NCI-H1105 (cell line): Measurements from ENCODE around the gene ARPC2.

ENCODE experiments used
- DNase-seq: peaks from one replicate; lab custom pipeline; 2025; lab: John Stamatoyannopoulos, UW

Gene ARPC2

GRCh38 chr2:218255446-218255845 lies 38.5 kb downstream of the ARPC2 start:
- no peak for DNase-seq

GRCh38 chr2:218256612-218257350 lies 39.8 kb downstream of the ARPC2 start:
- no peak for DNase-seq

- no peak for DNase-seq
Measured at GRCh38 chr2:218257390-218257981, 40.5 kb downstream of the ARPC2 start.

GRCh38 chr2:218259099-218259961 lies 42.3 kb downstream of the ARPC2 start:
- no peak for DNase-seq

- DNase-seq, result no peak
Measured at GRCh38 chr2:218260166-218260565, 43.2 kb downstream of the ARPC2 start.

GRCh38 chr2:218260742-218261422 lies 43.9 kb downstream of the ARPC2 start, which contains the start of gene GPBAR1:
GPBAR1 (plus strand) TSS chr2:218261015; CDS start chr2:218262725, 1,710 bp downstream.
- DNase-seq, result no peak

GRCh38 chr2:218261423-218262236 lies 44.6 kb downstream of the ARPC2 start:
- DNase-seq, result no peak

- DNase-seq, result no peak
Measured at GRCh38 chr2:218262237-218262600, 45.2 kb downstream of the ARPC2 start.

- DNase-seq, result no peak
Measured at GRCh38 chr2:218262631-218263586, 45.9 kb downstream of the ARPC2 start.

GRCh38 chr2:218263817-218264641 lies 47.0 kb downstream of the ARPC2 start:
- no peak for DNase-seq

GRCh38 chr2:218264773-218265561 lies 48.0 kb downstream of the ARPC2 start:
- no peak for DNase-seq

GRCh38 chr2:218265626-218266025 lies 48.6 kb downstream of the ARPC2 start:
- no peak for DNase-seq

- no peak for DNase-seq
Measured at GRCh38 chr2:218266316-218266979, 49.5 kb downstream of the ARPC2 start.

- no peak for DNase-seq
Measured at GRCh38 chr2:218267259-218267658, 50.3 kb downstream of the ARPC2 start.

GRCh38 chr2:218269900-218270720 lies 53.1 kb downstream of the ARPC2 start, which contains the start of the genes AAMP and PNKD:
AAMP (minus strand) TSS chr2:218270137; CDS start chr2:218270086, 51 bp downstream.
PNKD (plus strand) TSS chr2:218270519; CDS start chr2:218270536, 17 bp downstream.
- DNase-seq, result peak; percentile 97

GRCh38 chr2:218270721-218271486 lies 53.9 kb downstream of the ARPC2 start:
- no peak for DNase-seq
